HFF-Myc (cell line): ENCODE data around the gene LRMDA.

Experiments
- DNase-seq: peaks from one replicate; pipeline ENCODE4 v3.0.0-alpha.2; 2011; ENCODE audit warnings: low read depth; ENCODE audit errors: extremely low read depth
- H3K4me3 ChIP-seq: replicated peaks from 2 replicates; pipeline ENCODE4 v1.5.1; 2011; ENCODE audit warnings: low read depth, mild to moderate bottlenecking, control low read depth, low read length
- CTCF ChIP-seq: IDR thresholded peaks from 2 replicates; pipeline ENCODE4 v1.5.1; 2012; ENCODE audit warnings: mild to moderate bottlenecking, low read depth, low read length, control low read depth; ENCODE audit errors: missing control alignments

The LRMDA gene

GRCh38 chr10:75994357-75995040, 563.1 kb downstream of the LRMDA start:
- no peak overlapping the region for H3K4me3 ChIP-seq
- no peak for TF ChIP-seq CTCF
- DNase-seq, result no peak

GRCh38 chr10:75995041-75995430, 563.6 kb downstream of the LRMDA start:
- TF ChIP-seq CTCF, result no peak
- H3K4me3 ChIP-seq, result no peak overlapping the region
- DNase-seq, result no peak

- DNase-seq, result no peak
- TF ChIP-seq CTCF, result no peak
- no peak overlapping the region for H3K4me3 ChIP-seq
Measured at GRCh38 chr10:75995720-75996119, 564.3 kb downstream of the LRMDA start.

- H3K4me3 ChIP-seq, result no peak overlapping the region
- no peak for DNase-seq
- no peak for TF ChIP-seq CTCF
Measured at GRCh38 chr10:75999001-75999400, 567.6 kb downstream of the LRMDA start.

- TF ChIP-seq CTCF, result no peak
- no peak for DNase-seq
Measured at GRCh38 chr10:75999515-76000209, 568.2 kb downstream of the LRMDA start.

GRCh38 chr10:76000550-76000949, 569.1 kb downstream of the LRMDA start:
- no peak for DNase-seq
- TF ChIP-seq CTCF, result no peak
- H3K4me3 ChIP-seq, result no peak overlapping the region

More at GRCh38 chr10:75999515-76000209, 568.2 kb downstream of the LRMDA start:
- H3K4me3 ChIP-seq, result no peak overlapping the region
